Measurements from ENCODE around the gene SMG5.

- TF ChIP-seq CTCF (conservative IDR thresholded peaks at IDR 0.05; ENCODE audit: low read length) = no peak
- no peak for TF ChIP-seq EZH2phosphoT487 (IDR thresholded peaks at IDR 0.05; ENCODE audit: borderline replicate concordance, low read depth, low read length)
These were observed 22.6 kb upstream of the SMG5 start for GRCh38 chr1:156305215-156305614.
